IMR-90 (cell line): ENCODE measurements around the gene HES1. TPM values are rescaled to one million over a fixed set of nuclear protein-coding genes. Genes with fewer than 3 reads are reported as not detected.

Experiments used
- ATAC-seq: fragments of 200-7000 bp; cut with Tn5 transposase; 2 replicates; pipeline ENCODE4 v1.9.1; 2020; ENCODE audit warnings: low read depth, mild to moderate bottlenecking, moderate library complexity
- BruUV-seq: library from RNA; stranded (reverse); fragments of 400-500 nt; replicated peaks from 2 replicates; lab custom pipeline; 2021; lab: Mats Ljungman, UMichigan
- CTCF ChIA-PET: fragments of 300-600 bp; formaldehyde crosslinking; extraction: SDS; loops from one replicate; lab custom pipeline; 2021; ENCODE audit warnings: antibody characterized with exemption; lab: Yijun Ruan, JAX
- POLR2A ChIA-PET: fragments of 300-600 bp; sonication (Branson Sonifier 250); formaldehyde crosslinking; loops from one replicate; lab custom pipeline; 2022; ENCODE audit warnings: antibody characterized with exemption; ENCODE audit not compliant: unreplicated experiment; lab: Charles Lee
- DNase-seq: peaks from one replicate; pipeline ENCODE4 v3.0.0; 2013
- H2AFZ ChIP-seq: replicated peaks from 2 replicates; pipeline ENCODE3; 2013; ENCODE audit warnings: low read length, mild to moderate bottlenecking; ENCODE audit not compliant: poor library complexity
- H2AK5ac ChIP-seq: 2 replicates; pipeline ENCODE4 v1.6.1; 2013; ENCODE audit warnings: low read depth, low read length, inconsistent platforms
- H2AK9ac ChIP-seq: replicated peaks from 2 replicates; pipeline ENCODE3; 2013; ENCODE audit warnings: mild to moderate bottlenecking, low read depth, low read length, moderate library complexity; ENCODE audit not compliant: poor library complexity
- H2BK120ac ChIP-seq: 2 replicates; pipeline ENCODE4 v1.6.1; 2013; ENCODE audit warnings: low read depth, low read length, inconsistent platforms
- H2BK15ac ChIP-seq: 3 replicates; pipeline ENCODE4 v1.6.1; 2013; ENCODE audit warnings: low read depth, low read length, inconsistent platforms
- H2BK20ac ChIP-seq: 2 replicates; pipeline ENCODE4 v1.6.1; 2013; ENCODE audit warnings: low read depth, mild to moderate bottlenecking, inconsistent platforms, low read length, moderate library complexity
- H2BK5ac ChIP-seq: 2 replicates; pipeline ENCODE4 v1.6.1; 2013; ENCODE audit warnings: mild to moderate bottlenecking, low read depth, low read length, inconsistent platforms; ENCODE audit not compliant: poor library complexity, severe bottlenecking
- H3K14ac ChIP-seq: replicated peaks from 2 replicates; pipeline ENCODE4 v1.6.1; 2013; ENCODE audit warnings: low read depth, low read length, inconsistent platforms
- H3K18ac ChIP-seq: 2 replicates; pipeline ENCODE4 v1.6.1; 2013; ENCODE audit warnings: low read depth, low read length, control low read depth
- H3K23ac ChIP-seq: 2 replicates; pipeline ENCODE4 v1.6.1; 2013; ENCODE audit warnings: low read depth, low read length, inconsistent platforms
- H3K27ac ChIP-seq: 2 replicates; pipeline ENCODE4 v1.5.1; 2013; ENCODE audit warnings: mild to moderate bottlenecking, control low read depth, low read length; ENCODE audit not compliant: insufficient read depth
- H3K27me3 ChIP-seq: 2 replicates; pipeline ENCODE4 v1.6.1; 2013; ENCODE audit warnings: low read length; ENCODE audit not compliant: control insufficient read depth, insufficient read depth
- H3K36me3 ChIP-seq: 2 replicates; pipeline ENCODE4 v1.6.1; 2013; ENCODE audit warnings: low read length, mixed read lengths; ENCODE audit not compliant: control insufficient read depth, insufficient read depth
- H3K4ac ChIP-seq: 2 replicates; pipeline ENCODE4 v1.6.1; 2013; ENCODE audit warnings: low read depth, low read length, inconsistent platforms
- H3K4me1 ChIP-seq: 2 replicates; pipeline ENCODE4 v1.6.1; 2013; ENCODE audit warnings: low read length, mixed read lengths; ENCODE audit not compliant: control insufficient read depth, insufficient read depth
- H3K4me2 ChIP-seq: 2 replicates; pipeline ENCODE4 v1.6.1; 2013; ENCODE audit warnings: low read depth, mild to moderate bottlenecking, control low read depth, low read length, moderate library complexity
- H3K4me3 ChIP-seq: 2 replicates; pipeline ENCODE4 v1.5.1; 2013; ENCODE audit warnings: low read depth, mild to moderate bottlenecking, control low read depth, low read length, moderate library complexity; ENCODE audit not compliant: insufficient read depth
- H3K56ac ChIP-seq: 2 replicates; pipeline ENCODE4 v1.6.1; 2013; ENCODE audit warnings: low read length, inconsistent platforms; ENCODE audit not compliant: insufficient read depth; ENCODE audit errors: extremely low read depth
- H3K79me1 ChIP-seq, 2 experiments: 2 replicates each; pipeline ENCODE4 v1.6.1; 2013; ENCODE audit warnings: low read length in 2 of 2, inconsistent platforms in 1 of 2, low read depth in 1 of 2
- H3K9ac ChIP-seq: 2 replicates; pipeline ENCODE4 v1.6.1; 2013; ENCODE audit warnings: low read depth, low read length, control low read depth
- H3K9me1 ChIP-seq: 2 replicates; pipeline ENCODE4 v1.6.1; 2013; ENCODE audit warnings: low read length, inconsistent platforms; ENCODE audit not compliant: insufficient read depth
- H3K9me3 ChIP-seq: 2 replicates; pipeline ENCODE4 v1.6.1; 2013; ENCODE audit warnings: low read length; ENCODE audit not compliant: control insufficient read depth, insufficient read depth
- H4K20me1 ChIP-seq: 2 replicates; pipeline ENCODE4 v1.6.1; 2013; ENCODE audit warnings: low read length, inconsistent platforms; ENCODE audit not compliant: insufficient read depth
- H4K5ac ChIP-seq: 2 replicates; pipeline ENCODE4 v1.6.1; 2013; ENCODE audit warnings: mild to moderate bottlenecking, low read depth, low read length, control low read depth
- H4K8ac ChIP-seq, 2 experiments: 2 replicates each; pipeline ENCODE4 v1.6.1; 2013; ENCODE audit warnings: low read depth in 2 of 2, low read length in 2 of 2, control low read depth in 1 of 2, inconsistent platforms in 1 of 2
- H4K91ac ChIP-seq: 2 replicates; pipeline ENCODE4 v1.6.1; 2013; ENCODE audit warnings: low read depth, low read length, inconsistent platforms; ENCODE audit not compliant: insufficient read depth
- BHLHE40 ChIP-seq: fragments of 150-350 bp; IDR thresholded peaks from 2 replicates; pipeline ENCODE4 v1.6.1; 2016; ENCODE audit warnings: mild to moderate bottlenecking, low read depth, low read length
- CEBPB ChIP-seq: IDR thresholded peaks from 2 replicates; pipeline ENCODE4 v1.6.1; 2012; ENCODE audit warnings: low read depth, low read length, improper control_type of control experiment
- POLR2A ChIP-seq: IDR thresholded peaks from 2 replicates; pipeline ENCODE4 v1.6.1; 2012; ENCODE audit warnings: mild to moderate bottlenecking, low read depth, low read length
- RCOR1 ChIP-seq: IDR thresholded peaks from 2 replicates; pipeline ENCODE4 v1.6.1; 2012; ENCODE audit warnings: mild to moderate bottlenecking, low read length, improper control_type of control experiment; ENCODE audit not compliant: insufficient replicate concordance
- RFX5 ChIP-seq: IDR thresholded peaks from 2 replicates; pipeline ENCODE4 v1.8.0; 2012; ENCODE audit warnings: low read depth, mild to moderate bottlenecking, low read length, moderate library complexity
- WGBS, 2 experiments: methylation state at CpG; one replicate each; pipeline versions ENCODE4 v1.1.5 to v1.1.7; 2013; ENCODE audit warnings: missing lambda C conversion rate in 2 of 2; ENCODE audit not compliant: insufficient read length in 1 of 2; ENCODE audit errors: extremely low coverage in 2 of 2; 5-methylcytosine and 5-hydroxymethylcytosine counted together
- dilution Hi-C: fragments of 300-500 bp; cut with HindIII; formaldehyde crosslinking; loops from one replicate; pipeline ENCODE4 v1.14.3; 2018; ENCODE audit warnings: low sequenced_read_pairs; ENCODE audit not compliant: unreplicated experiment
- in situ Hi-C: fragments of 300-500 bp; cut with MboI; formaldehyde crosslinking; loops from 3 replicates; pipeline ENCODE4 v1.14.3; 2019; ENCODE audit warnings: low sequenced_read_pairs, inconsistent platforms, mixed read lengths
- intact Hi-C: fragments of 100-400 bp; cut with micrococcal nuclease; formaldehyde crosslinking; loops from 2 replicates; pipeline ENCODE4 v1.10.0; 2022
- polyA plus RNA-seq, 3 experiments: library from polyadenylated mRNA; depleted of rRNA; stranded (reverse); fragments of >200 nt; gene quantifications; 2 replicates each; pipeline ENCODE4 v1.2.3, GENCODE V29; 2012; ENCODE audit warnings: low replicate concordance in 1 of 3
- total RNA-seq: library from RNA; depleted of rRNA; stranded (reverse); fragments of >200 nt; gene quantifications from 2 replicates; pipeline ENCODE4 v1.2.3, GENCODE V29; 2012

HES1 gene
- total and polyA plus RNA-seq, 2 of the 4 experiments (the other 2 are of a cell fraction) = 3.6 to 6.7 TPM

DNA sequence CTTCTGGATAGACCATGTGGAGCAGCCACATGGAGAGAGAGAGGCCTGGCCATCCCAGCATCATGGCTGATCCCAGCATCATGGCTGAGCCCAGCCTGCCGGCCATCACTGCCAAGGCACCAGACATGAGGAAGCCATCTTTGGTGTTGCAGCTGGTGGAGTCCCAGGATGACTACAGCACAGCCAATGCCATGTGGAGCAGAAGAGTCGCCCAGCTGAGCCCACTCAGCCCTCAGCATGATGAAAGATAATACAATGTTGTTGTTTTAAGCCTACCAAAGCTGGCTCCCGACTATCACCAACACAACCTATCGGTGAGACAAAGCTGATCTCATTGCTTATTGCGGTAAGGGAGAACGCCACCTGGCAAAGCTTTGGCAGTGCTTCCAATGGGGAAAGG lies 18.4 kb downstream of the HES1 start:
- Histone ChIP-seq H3K27ac (no peak overlapping the region), H3K4me1 (no peaks in the 10 kb centered on the region), H3K79me1 (no peaks in the 10 kb centered on the region), H4K5ac (no peak overlapping the region), H3K9ac (no peak overlapping the region), H3K9me1 (no peaks in the 10 kb centered on the region; the same call in 1 of the 2 replicates), H3K9me3 (peaks cover 5% of the 10 kb centered on the region), H3K56ac (no peak overlapping the region), H3K18ac (no peak overlapping the region), H2BK5ac (no peak overlapping the region), H3K4ac (no peak overlapping the region), H2BK15ac (no peak overlapping the region), H2AK5ac (no peak overlapping the region), H3K23ac (no peak overlapping the region), H3K14ac (no peak overlapping the region), H2AFZ (no peak overlapping the region), H3K4me3 (no peak overlapping the region), H4K91ac (no peak overlapping the region), H4K20me1 (no peaks in the 10 kb centered on the region), H2AK9ac (no peak overlapping the region), H2BK20ac (no peak overlapping the region), H3K36me3 (no peaks in the 10 kb centered on the region), H3K27me3 (peaks cover 45% of the 10 kb centered on the region), H4K8ac (no peak overlapping the region), H2BK120ac (no peak overlapping the region), H3K4me2 (no peak overlapping the region)
- CTCF ChIA-PET = no interaction called here
- intact Hi-C loops (no loop called here), in situ Hi-C loops (no loop called here), dilution Hi-C loops (no loop called here)
- no peak for DNase-seq
- 90% methylated on average over 3 of the region's 6 CpGs; no CpG with 5 or more reads in 1 of the 2 experiments for WGBS, 2 experiments
- POLR2A ChIA-PET = no interaction called here
- ATAC-seq = no peak
- TF ChIP-seq RCOR1 = no peak
- no peak for TF ChIP-seq BHLHE40
- no peak for TF ChIP-seq POLR2A
- no peak for TF ChIP-seq CEBPB
- no peak for TF ChIP-seq RFX5
- no TSS peak for BruUV-seq
